ENCODE results near the gene PACSIN2. TPM values are rescaled to one million over a fixed set of nuclear protein-coding genes. Genes with fewer than 3 reads are reported as not detected.

The PACSIN2 gene
- total and polyA plus RNA-seq, 10 of the 15 experiments (the other 5 are each of a cell fraction or from before 2014, with no cell fraction given) = 0.93 to 78.7 (median 46.8) TPM

DNA sequence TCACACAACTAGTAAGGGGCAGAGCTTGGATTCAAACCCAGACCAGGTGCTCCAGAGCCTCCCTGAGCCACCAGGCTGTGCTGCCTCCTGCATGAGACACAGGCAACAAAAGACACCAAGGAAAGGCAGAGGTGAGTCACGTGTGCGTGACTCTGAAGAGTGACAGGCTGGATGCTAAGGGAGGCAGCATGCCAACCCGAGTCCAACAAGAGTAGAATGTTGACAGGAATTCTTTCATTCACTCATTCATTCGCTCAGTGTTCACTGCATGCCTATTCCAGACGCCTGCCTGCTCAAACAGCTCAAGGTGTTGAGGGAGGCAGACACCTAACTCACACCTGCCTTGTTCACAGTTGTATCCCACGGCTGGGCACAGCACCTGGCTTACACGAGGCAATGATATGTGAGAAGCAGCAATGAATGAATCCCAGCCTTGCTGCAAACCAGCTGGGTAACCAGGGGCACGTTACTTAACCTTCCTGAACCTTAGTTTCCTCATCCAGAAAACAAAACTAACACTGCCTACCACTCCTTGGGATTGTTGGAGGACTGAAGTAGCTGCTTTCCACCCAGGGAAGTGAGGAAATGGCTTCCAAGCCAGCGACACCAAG, 84.0 kb downstream of the PACSIN2 start (continued):
- no peak for TF ChIP-seq SP1 (IDR thresholded peaks at IDR 0.05; ENCODE audit: low read depth, low read length)
- TF ChIP-seq, protein P1, sequence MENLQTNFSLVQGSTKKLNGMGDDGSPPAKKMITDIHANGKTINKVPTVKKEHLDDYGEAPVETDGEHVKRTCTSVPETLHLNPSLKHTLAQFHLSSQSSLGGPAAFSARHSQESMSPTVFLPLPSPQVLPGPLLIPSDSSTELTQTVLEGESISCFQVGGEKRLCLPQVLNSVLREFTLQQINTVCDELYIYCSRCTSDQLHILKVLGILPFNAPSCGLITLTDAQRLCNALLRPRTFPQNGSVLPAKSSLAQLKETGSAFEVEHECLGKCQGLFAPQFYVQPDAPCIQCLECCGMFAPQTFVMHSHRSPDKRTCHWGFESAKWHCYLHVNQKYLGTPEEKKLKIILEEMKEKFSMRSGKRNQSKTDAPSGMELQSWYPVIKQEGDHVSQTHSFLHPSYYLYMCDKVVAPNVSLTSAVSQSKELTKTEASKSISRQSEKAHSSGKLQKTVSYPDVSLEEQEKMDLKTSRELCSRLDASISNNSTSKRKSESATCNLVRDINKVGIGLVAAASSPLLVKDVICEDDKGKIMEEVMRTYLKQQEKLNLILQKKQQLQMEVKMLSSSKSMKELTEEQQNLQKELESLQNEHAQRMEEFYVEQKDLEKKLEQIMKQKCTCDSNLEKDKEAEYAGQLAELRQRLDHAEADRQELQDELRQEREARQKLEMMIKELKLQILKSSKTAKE (IDR thresholded peaks at IDR 0.05; ENCODE audit: low read depth, poor library complexity, severe bottlenecking) = no peak
- no peak for TF ChIP-seq RCOR1 (conservative IDR thresholded peaks at IDR 0.05; ENCODE audit: low read depth, low read length)
- no peak for TF ChIP-seq BCL11A (IDR thresholded peaks at IDR 0.05; ENCODE audit: low read depth, low read length)
- TF ChIP-seq TAF1 (IDR thresholded peaks at IDR 0.05; ENCODE audit: borderline replicate concordance, low read depth, low read length) = no peak
- no peak for TF ChIP-seq NR2C2 (IDR thresholded peaks at IDR 0.05; ENCODE audit: borderline replicate concordance, control insufficient read depth, insufficient read length, low read depth)
- TF ChIP-seq, protein P2, sequence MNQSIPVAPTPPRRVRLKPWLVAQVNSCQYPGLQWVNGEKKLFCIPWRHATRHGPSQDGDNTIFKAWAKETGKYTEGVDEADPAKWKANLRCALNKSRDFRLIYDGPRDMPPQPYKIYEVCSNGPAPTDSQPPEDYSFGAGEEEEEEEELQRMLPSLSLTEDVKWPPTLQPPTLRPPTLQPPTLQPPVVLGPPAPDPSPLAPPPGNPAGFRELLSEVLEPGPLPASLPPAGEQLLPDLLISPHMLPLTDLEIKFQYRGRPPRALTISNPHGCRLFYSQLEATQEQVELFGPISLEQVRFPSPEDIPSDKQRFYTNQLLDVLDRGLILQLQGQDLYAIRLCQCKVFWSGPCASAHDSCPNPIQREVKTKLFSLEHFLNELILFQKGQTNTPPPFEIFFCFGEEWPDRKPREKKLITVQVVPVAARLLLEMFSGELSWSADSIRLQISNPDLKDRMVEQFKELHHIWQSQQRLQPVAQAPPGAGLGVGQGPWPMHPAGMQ (IDR thresholded peaks at IDR 0.05; ENCODE audit: borderline replicate concordance) = no peak
- TF ChIP-seq NRF1 (conservative IDR thresholded peaks at IDR 0.05; ENCODE audit: low read depth, low read length) = no peak
- TF ChIP-seq MTA3 (IDR thresholded peaks at IDR 0.05; ENCODE audit: borderline replicate concordance, low read length) = no peak
- TF ChIP-seq RFX5 (IDR thresholded peaks at IDR 0.05; ENCODE audit: low read depth, low read length) = no peak
- no peak for TF ChIP-seq EZH2 (IDR thresholded peaks at IDR 0.05; ENCODE audit: borderline replicate concordance, control insufficient read depth, low read depth, low read length)
- no peak for TF ChIP-seq MTA2 (IDR thresholded peaks at IDR 0.05; ENCODE audit: low read depth)
- TF ChIP-seq, protein P3, sequence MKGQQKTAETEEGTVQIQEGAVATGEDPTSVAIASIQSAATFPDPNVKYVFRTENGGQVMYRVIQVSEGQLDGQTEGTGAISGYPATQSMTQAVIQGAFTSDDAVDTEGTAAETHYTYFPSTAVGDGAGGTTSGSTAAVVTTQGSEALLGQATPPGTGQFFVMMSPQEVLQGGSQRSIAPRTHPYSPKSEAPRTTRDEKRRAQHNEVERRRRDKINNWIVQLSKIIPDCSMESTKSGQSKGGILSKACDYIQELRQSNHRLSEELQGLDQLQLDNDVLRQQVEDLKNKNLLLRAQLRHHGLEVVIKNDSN (IDR thresholded peaks at IDR 0.05; ENCODE audit: borderline replicate concordance, extremely low read length, insufficient read depth, low read depth, low read length) = peak; percentile 84
- TF ChIP-seq, protein P4, sequence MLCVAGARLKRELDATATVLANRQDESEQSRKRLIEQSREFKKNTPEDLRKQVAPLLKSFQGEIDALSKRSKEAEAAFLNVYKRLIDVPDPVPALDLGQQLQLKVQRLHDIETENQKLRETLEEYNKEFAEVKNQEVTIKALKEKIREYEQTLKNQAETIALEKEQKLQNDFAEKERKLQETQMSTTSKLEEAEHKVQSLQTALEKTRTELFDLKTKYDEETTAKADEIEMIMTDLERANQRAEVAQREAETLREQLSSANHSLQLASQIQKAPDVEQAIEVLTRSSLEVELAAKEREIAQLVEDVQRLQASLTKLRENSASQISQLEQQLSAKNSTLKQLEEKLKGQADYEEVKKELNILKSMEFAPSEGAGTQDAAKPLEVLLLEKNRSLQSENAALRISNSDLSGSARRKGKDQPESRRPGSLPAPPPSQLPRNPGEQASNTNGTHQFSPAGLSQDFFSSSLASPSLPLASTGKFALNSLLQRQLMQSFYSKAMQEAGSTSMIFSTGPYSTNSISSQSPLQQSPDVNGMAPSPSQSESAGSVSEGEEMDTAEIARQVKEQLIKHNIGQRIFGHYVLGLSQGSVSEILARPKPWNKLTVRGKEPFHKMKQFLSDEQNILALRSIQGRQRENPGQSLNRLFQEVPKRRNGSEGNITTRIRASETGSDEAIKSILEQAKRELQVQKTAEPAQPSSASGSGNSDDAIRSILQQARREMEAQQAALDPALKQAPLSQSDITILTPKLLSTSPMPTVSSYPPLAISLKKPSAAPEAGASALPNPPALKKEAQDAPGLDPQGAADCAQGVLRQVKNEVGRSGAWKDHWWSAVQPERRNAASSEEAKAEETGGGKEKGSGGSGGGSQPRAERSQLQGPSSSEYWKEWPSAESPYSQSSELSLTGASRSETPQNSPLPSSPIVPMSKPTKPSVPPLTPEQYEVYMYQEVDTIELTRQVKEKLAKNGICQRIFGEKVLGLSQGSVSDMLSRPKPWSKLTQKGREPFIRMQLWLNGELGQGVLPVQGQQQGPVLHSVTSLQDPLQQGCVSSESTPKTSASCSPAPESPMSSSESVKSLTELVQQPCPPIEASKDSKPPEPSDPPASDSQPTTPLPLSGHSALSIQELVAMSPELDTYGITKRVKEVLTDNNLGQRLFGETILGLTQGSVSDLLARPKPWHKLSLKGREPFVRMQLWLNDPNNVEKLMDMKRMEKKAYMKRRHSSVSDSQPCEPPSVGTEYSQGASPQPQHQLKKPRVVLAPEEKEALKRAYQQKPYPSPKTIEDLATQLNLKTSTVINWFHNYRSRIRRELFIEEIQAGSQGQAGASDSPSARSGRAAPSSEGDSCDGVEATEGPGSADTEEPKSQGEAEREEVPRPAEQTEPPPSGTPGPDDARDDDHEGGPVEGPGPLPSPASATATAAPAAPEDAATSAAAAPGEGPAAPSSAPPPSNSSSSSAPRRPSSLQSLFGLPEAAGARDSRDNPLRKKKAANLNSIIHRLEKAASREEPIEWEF (IDR thresholded peaks at IDR 0.05; ENCODE audit: insufficient replicate concordance, low read depth, low read length) = no peak
- TF ChIP-seq DPF2 (IDR thresholded peaks at IDR 0.05) = no peak
- TF ChIP-seq, protein P5, sequence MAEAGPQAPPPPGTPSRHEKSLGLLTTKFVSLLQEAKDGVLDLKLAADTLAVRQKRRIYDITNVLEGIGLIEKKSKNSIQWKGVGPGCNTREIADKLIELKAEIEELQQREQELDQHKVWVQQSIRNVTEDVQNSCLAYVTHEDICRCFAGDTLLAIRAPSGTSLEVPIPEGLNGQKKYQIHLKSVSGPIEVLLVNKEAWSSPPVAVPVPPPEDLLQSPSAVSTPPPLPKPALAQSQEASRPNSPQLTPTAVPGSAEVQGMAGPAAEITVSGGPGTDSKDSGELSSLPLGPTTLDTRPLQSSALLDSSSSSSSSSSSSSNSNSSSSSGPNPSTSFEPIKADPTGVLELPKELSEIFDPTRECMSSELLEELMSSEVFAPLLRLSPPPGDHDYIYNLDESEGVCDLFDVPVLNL (IDR thresholded peaks at IDR 0.05; ENCODE audit: low read depth, low read length) = no peak
- TF ChIP-seq IRF4 (IDR thresholded peaks at IDR 0.05; ENCODE audit: low read depth, low read length) = no peak
- TF ChIP-seq, protein P6, sequence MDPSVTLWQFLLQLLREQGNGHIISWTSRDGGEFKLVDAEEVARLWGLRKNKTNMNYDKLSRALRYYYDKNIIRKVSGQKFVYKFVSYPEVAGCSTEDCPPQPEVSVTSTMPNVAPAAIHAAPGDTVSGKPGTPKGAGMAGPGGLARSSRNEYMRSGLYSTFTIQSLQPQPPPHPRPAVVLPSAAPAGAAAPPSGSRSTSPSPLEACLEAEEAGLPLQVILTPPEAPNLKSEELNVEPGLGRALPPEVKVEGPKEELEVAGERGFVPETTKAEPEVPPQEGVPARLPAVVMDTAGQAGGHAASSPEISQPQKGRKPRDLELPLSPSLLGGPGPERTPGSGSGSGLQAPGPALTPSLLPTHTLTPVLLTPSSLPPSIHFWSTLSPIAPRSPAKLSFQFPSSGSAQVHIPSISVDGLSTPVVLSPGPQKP (IDR thresholded peaks at IDR 0.05; ENCODE audit: low read depth, low read length) = no peak

Data from GM12878 (cell line).